Esophagus squamous epithelium (tissue), 5 donors: Measurements from ENCODE around the gene TBP. TPM values are rescaled to one million over a fixed set of nuclear protein-coding genes. Genes with fewer than 3 reads are reported as not detected.

Experiments used
- DNase-seq: peaks from one replicate; lab custom pipeline; 2025; lab: John Stamatoyannopoulos, UW
- H3K27ac ChIP-seq, 4 donors: fragments of 200-600 bp; sonication (generic); one replicate each; pipeline ENCODE4 v1.5.1; 2016 to 2019; ENCODE audit warnings: mild to moderate bottlenecking in 1 of 4
- H3K27me3 ChIP-seq, 4 donors: fragments of 200-600 bp; sonication (generic); 1 replicate in 3 of 4; 2 replicates in 1 of 4; pipeline versions ENCODE4 v1.5.1 to v1.6.0; 2017 to 2021; ENCODE audit warnings: antibody characterized with exemption in 1 of 4
- H3K36me3 ChIP-seq, 3 donors: fragments of 200-600 bp; sonication (generic); one replicate each; pipeline ENCODE4 v1.5.1; 2016 to 2019
- H3K4me1 ChIP-seq, 3 donors: fragments of 200-600 bp; sonication (generic); one replicate each; pipeline ENCODE4 v1.5.1; 2017 to 2019
- H3K4me3 ChIP-seq, 4 donors: fragments of 200-600 bp; sonication (generic); 1 replicate in 3 of 4; 2 replicates in 1 of 4; pipeline ENCODE4 v1.5.1; 2016 to 2019; ENCODE audit warnings: mild to moderate bottlenecking in 2 of 4, moderate library complexity in 1 of 4
- H3K9me3 ChIP-seq, 3 donors: fragments of 200-600 bp; sonication (generic); one replicate each; pipeline ENCODE4 v1.5.1; 2016 to 2019
- POLR2A ChIP-seq, 4 donors: fragments of 450-650 bp; IDR thresholded peaks; one replicate each; pipeline ENCODE4 v1.6.1; 2017; ENCODE audit warnings: antibody characterized with exemption in 4 of 4, mild to moderate bottlenecking in 4 of 4, moderate library complexity in 3 of 4
- WGBS, 2 donors: methylation state at CpG; one replicate each; pipeline ENCODE4 v1.1.5; 2018; 5-methylcytosine and 5-hydroxymethylcytosine counted together
- intact Hi-C: fragments of 100-400 bp; cut with DNase I; formaldehyde crosslinking; loops from one replicate; pipeline ENCODE4 v1.15.0; 2022
- total RNA-seq, 4 donors: library from RNA; depleted of rRNA; stranded (reverse); fragments of >200 nt; gene quantifications; one replicate each; pipeline ENCODE4 v1.1.0, GENCODE V29; 2016
- TF ChIP-seq, protein P1 (sequence below), 6 experiments: fragments of 450-650 bp in 4 of 6; fragments of 200-600 bp in 2 of 6; sonication (generic) in 2 of 6; IDR thresholded peaks; one replicate each; pipeline ENCODE4 v1.5.1; 2016 to 2019; ENCODE audit warnings: antibody characterized with exemption in 6 of 6, mild to moderate bottlenecking in 4 of 6, moderate library complexity in 4 of 6
- donor health status: DM: yes; HTN: yes; CAD: no.

Gene TBP
- total RNA-seq, 4 donors from 2014 or later = 10.6 to 20.0 (median 15.0) TPM

DNA sequence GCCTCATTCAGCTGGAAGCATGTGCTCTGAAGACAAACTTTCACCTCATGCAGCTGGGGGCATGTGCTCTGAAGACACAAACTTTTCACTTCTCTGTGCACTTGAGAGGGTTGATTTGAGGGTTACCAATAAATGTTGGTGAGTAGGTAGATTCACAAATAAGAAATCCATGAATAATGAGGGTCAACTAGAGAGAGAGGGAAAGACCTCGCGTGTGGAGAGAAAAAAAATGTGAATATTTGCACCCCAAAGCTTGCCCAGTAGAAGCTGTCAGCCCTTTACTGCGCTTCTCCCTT, 44.5 kb upstream of the TBP start:
- intact Hi-C loops = no loop called here
- DNase-seq = no peak
- no peak overlapping the region for H3K27ac ChIP-seq
- no peaks in the 10 kb centered on the region for H3K9me3 ChIP-seq
- 73 to 92% methylated on average over 3 of the region's 3 CpGs for WGBS, 2 donors
- H3K27me3 ChIP-seq = peaks cover 0 to 20% (median 0%) of the 10 kb centered on the region in 4 donors
- peaks cover 0 to 6% (median 0%) of the 10 kb centered on the region in 3 donors for H3K4me1 ChIP-seq
- no peaks in the 10 kb centered on the region for H3K36me3 ChIP-seq
- no peak overlapping the region for H3K4me3 ChIP-seq
- no peak for TF ChIP-seq POLR2A (IDR thresholded peaks at IDR 0.05)
- TF ChIP-seq, protein P1, sequence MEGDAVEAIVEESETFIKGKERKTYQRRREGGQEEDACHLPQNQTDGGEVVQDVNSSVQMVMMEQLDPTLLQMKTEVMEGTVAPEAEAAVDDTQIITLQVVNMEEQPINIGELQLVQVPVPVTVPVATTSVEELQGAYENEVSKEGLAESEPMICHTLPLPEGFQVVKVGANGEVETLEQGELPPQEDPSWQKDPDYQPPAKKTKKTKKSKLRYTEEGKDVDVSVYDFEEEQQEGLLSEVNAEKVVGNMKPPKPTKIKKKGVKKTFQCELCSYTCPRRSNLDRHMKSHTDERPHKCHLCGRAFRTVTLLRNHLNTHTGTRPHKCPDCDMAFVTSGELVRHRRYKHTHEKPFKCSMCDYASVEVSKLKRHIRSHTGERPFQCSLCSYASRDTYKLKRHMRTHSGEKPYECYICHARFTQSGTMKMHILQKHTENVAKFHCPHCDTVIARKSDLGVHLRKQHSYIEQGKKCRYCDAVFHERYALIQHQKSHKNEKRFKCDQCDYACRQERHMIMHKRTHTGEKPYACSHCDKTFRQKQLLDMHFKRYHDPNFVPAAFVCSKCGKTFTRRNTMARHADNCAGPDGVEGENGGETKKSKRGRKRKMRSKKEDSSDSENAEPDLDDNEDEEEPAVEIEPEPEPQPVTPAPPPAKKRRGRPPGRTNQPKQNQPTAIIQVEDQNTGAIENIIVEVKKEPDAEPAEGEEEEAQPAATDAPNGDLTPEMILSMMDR (IDR thresholded peaks at IDR 0.05) = no peak

DNA sequence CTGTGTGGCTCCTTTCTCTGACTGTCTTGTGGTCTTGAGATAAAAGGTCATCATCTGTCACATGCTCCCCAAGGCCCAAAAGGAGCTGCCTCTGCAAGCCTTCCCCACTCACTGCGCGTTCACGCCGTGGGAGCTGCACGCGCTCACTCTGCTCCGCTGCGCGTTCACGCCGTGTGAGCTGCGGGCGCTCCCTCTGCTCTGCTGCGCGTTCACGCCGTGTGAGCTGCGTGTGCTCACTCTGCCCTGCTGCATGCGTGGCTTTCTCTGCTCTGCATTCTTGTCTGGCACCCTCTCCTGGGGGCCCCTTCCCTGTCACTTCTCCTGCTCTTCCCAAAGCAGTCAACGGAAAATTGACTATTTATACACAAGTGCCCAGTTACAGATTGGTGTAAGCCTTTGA, 43.5 kb upstream of the TBP start:
- H3K9me3 ChIP-seq = no peaks in the 10 kb centered on the region
- H3K36me3 ChIP-seq = no peaks in the 10 kb centered on the region
- intact Hi-C loops = no loop called here
- no peak overlapping the region for H3K27ac ChIP-seq
- DNase-seq = no peak
- 94 to 97% methylated on average over 19 to 20 of the region's 20 CpGs for WGBS, 2 donors
- peaks cover 0 to 13% (median 0%) of the 10 kb centered on the region in 4 donors for H3K27me3 ChIP-seq
- peaks cover 0 to 6% (median 0%) of the 10 kb centered on the region in 3 donors for H3K4me1 ChIP-seq
- no peak overlapping the region for H3K4me3 ChIP-seq
- TF ChIP-seq, protein P1 (IDR thresholded peaks at IDR 0.05) = no peak
- no peak for TF ChIP-seq POLR2A (IDR thresholded peaks at IDR 0.05)

DNA sequence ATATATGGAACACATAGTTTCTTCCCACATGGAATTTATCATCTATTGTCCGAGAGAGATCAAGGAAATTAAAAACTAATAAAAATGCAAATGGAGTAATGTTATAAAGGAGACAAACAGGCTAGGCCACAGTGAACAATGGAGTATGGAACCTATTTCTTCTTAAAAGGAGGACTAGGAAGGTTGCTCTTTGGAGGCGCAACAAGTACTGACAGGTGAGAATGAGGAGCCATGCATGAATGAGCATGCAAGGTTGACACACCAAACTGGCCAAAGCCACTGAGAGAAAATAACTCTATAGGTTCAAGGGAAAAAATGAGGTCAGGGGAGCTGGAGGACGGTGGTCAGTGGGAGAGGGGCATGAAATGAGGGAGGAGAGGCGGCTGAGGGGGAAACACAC, 41.9 kb upstream of the TBP start:
- Histone ChIP-seq H3K36me3 (no peaks in the 10 kb centered on the region), H3K4me1 (peaks cover 0 to 6% (median 0%) of the 10 kb centered on the region in 3 donors), H3K9me3 (no peaks in the 10 kb centered on the region), H3K27ac (no peak overlapping the region), H3K4me3 (no peak overlapping the region), H3K27me3 (peaks cover 0 to 13% (median 0%) of the 10 kb centered on the region in 4 donors)
- intact Hi-C loops = no loop called here
- TF ChIP-seq, protein P1 (IDR thresholded peaks at IDR 0.05) = no peak
- TF ChIP-seq POLR2A (IDR thresholded peaks at IDR 0.05) = no peak
- no peak for DNase-seq
- WGBS, 2 donors = 61 to 62% methylated on average over 4 of the region's 4 CpGs

DNA sequence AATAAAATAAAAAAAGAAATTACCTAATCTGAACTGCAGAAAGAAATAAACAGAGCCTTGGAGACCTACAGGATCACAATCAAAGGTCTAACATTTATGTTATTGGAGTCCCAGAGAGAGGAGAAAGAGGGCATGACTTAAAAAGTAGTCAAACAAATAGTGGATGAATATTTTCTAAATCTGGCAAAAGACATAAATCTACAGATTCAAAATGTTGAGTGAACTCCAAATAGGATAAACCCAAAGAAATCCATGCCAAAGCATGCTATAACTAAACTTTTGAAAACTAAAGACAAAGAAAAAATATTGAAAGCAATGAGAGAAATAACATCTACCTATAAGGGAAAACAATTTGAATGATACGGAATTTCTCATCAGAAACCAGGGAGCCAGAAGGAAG, 39.3 kb upstream of the TBP start:
- H3K27me3 ChIP-seq = peaks cover 0 to 10% (median 0%) of the 10 kb centered on the region in 4 donors
- intact Hi-C loops = no loop called here
- 79 to 87% methylated on average over 1 of the region's 1 CpG for WGBS, 2 donors
- no peak overlapping the region for H3K27ac ChIP-seq
- peaks cover 0 to 6% (median 0%) of the 10 kb centered on the region in 3 donors for H3K4me1 ChIP-seq
- TF ChIP-seq, protein P1 (IDR thresholded peaks at IDR 0.05) = no peak
- TF ChIP-seq POLR2A (IDR thresholded peaks at IDR 0.05) = no peak
- no peaks in the 10 kb centered on the region for H3K9me3 ChIP-seq
- no peak overlapping the region for H3K4me3 ChIP-seq
- DNase-seq = no peak
- no peaks in the 10 kb centered on the region for H3K36me3 ChIP-seq

DNA sequence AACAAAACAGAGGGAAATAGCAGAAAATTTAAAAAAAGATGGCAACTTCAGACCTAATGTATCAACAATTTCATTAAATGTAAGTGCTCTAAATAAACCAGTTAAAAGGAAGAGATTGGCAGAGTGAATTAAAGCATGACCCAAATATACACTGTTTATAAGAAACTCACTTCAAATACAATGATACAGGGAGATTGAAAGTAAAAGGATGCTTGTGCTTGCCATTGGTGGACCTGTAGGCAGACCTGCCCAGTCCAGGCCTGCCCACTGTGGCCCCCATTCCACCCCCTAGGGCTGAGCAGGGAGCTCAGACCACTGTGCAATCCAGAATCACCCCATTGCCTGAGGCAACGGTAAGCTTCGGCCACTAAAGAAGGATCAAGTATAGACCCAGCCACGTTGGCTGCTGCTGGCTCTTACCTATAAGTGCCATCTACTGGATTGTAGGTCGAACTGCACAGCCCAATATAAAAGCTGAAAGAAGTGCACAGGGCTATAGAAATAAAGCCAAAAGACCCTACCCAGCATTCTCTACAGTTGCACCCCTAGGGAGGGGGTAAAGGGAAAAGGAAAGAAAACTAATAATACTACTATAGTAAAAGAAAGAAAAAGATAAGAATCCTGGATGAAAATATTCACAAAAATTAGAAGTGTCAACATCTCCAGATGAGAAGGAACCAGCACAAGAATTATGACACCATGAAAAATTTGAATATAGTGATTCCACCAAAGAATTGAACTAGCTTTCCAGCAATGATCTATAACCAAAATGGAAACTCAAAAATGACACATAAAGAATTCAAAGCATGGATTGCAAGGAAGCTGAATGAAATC, 37.2 kb upstream of the TBP start:
- peaks cover 0 to 6% (median 0%) of the 10 kb centered on the region in 3 donors for H3K4me1 ChIP-seq
- intact Hi-C loops = no loop called here
- TF ChIP-seq POLR2A (IDR thresholded peaks at IDR 0.05) = no peak
- TF ChIP-seq, protein P1 (IDR thresholded peaks at IDR 0.05) = peak; percentile 44 to 84 (median 70)
- H3K4me3 ChIP-seq = peak overlapping the region in 1 of 4 donors; percentile 38
- H3K36me3 ChIP-seq = no peaks in the 10 kb centered on the region
- WGBS, 2 donors = 0 to 3% methylated on average over 3 to 4 of the region's 4 CpGs
- no peaks in the 10 kb centered on the region for H3K9me3 ChIP-seq
- DNase-seq = peak; percentile 1
- no peaks in the 10 kb centered on the region for H3K27me3 ChIP-seq
- no peak overlapping the region for H3K27ac ChIP-seq
